PC-9 (cell line): Measurements from ENCODE around the gene BOLA1. TPM values are rescaled to one million over a fixed set of nuclear protein-coding genes. Genes with fewer than 3 reads are reported as not detected.
"Not testable (repeated sequence)": the region's sequence is repeated elsewhere in the genome, so short reads cannot be mapped to it uniquely, and the experiment has no call there.

Experiments used
- Bru-seq: library from RNA; stranded (reverse); fragments of 400-500 nt; gene quantifications from one replicate; lab custom pipeline; 2021; lab: Mats Ljungman, UMichigan
- BruChase-seq, 2 experiments: library from RNA; stranded (reverse); fragments of 400-500 nt; gene quantifications; one replicate each; lab custom pipeline; 2021; lab: Mats Ljungman, UMichigan
- BruUV-seq: library from RNA; stranded (reverse); fragments of 400-500 nt; replicated peaks from 2 replicates; lab custom pipeline; 2021; lab: Mats Ljungman, UMichigan
- CTCF ChIA-PET: fragments of 300-600 bp; sonication (Branson Sonifier 250); formaldehyde crosslinking; loops from one replicate; lab custom pipeline; 2022; ENCODE audit warnings: antibody characterized with exemption; lab: Charles Lee
- POLR2A ChIA-PET: fragments of 300-600 bp; sonication (Branson Sonifier 250); formaldehyde crosslinking; loops from one replicate; lab custom pipeline; 2022; ENCODE audit warnings: antibody characterized with exemption; ENCODE audit not compliant: unreplicated experiment; lab: Charles Lee
- DNase-seq, 2 experiments: peaks; one replicate each; pipeline versions ENCODE4 v3.0.0 to v3.0.0-alpha.2; 2015 to 2022; ENCODE audit warnings: mixed read lengths in 1 of 2
- H2AFZ ChIP-seq: fragments of 200-600 bp; sonication (generic); 2 replicates; pipeline ENCODE4 v1.8.1; 2017; ENCODE audit warnings: antibody characterized with exemption
- H3F3A ChIP-seq: fragments of 200-600 bp; sonication (generic); 2 replicates; pipeline ENCODE4 v1.8.1; 2017; ENCODE audit warnings: antibody characterized with exemption, mild to moderate bottlenecking, low read depth; ENCODE audit not compliant: insufficient read depth
- H3K27ac ChIP-seq: fragments of 200-600 bp; sonication (generic); 2 replicates; pipeline ENCODE4 v1.6.1; 2016; ENCODE audit warnings: mixed run types
- H3K27me3 ChIP-seq: fragments of 200-600 bp; sonication (generic); 2 replicates; pipeline ENCODE4 v1.6.1; 2016; ENCODE audit warnings: low read depth, mixed run types; ENCODE audit not compliant: insufficient read depth
- H3K36me3 ChIP-seq: fragments of 200-600 bp; sonication (generic); 2 replicates; pipeline ENCODE4 v1.6.1; 2016; ENCODE audit warnings: low read depth, mixed run types
- H3K4me1 ChIP-seq: fragments of 200-600 bp; sonication (generic); replicated peaks from 2 replicates; pipeline ENCODE4 v1.6.1; 2016; ENCODE audit warnings: mixed run types; ENCODE audit not compliant: insufficient read depth
- H3K4me2 ChIP-seq: fragments of 200-600 bp; sonication (generic); 2 replicates; pipeline ENCODE4 v1.6.1; 2017; ENCODE audit warnings: mixed run types
- H3K4me3 ChIP-seq: fragments of 200-600 bp; sonication (generic); 2 replicates; pipeline ENCODE4 v1.6.1; 2016; ENCODE audit warnings: mixed run types
- H3K79me2 ChIP-seq: fragments of 200-600 bp; sonication (generic); 2 replicates; pipeline ENCODE4 v1.6.1; 2017; ENCODE audit warnings: low read depth, mixed run types
- H3K9me2 ChIP-seq: fragments of 200-600 bp; sonication (generic); 2 replicates; pipeline ENCODE4 v1.8.1; 2017; ENCODE audit warnings: mild to moderate bottlenecking; ENCODE audit not compliant: insufficient read depth
- H3K9me3 ChIP-seq: fragments of 200-600 bp; sonication (generic); 2 replicates; pipeline ENCODE4 v1.8.1; 2016; ENCODE audit warnings: low read depth; ENCODE audit not compliant: insufficient read depth
- H4K20me1 ChIP-seq: fragments of 200-600 bp; sonication (generic); 2 replicates; pipeline ENCODE4 v1.8.1; 2017; ENCODE audit not compliant: insufficient read depth
- CTCF ChIP-seq: fragments of 200-600 bp; sonication (generic); conservative IDR thresholded peaks from 2 replicates; pipeline ENCODE4 v1.6.1; 2017; ENCODE audit warnings: mixed run types, antibody characterized with exemption, mild to moderate bottlenecking, moderate library complexity
- EZH2 ChIP-seq: fragments of 200-600 bp; sonication (generic); IDR thresholded peaks from 2 replicates; pipeline ENCODE4 v1.8.0; 2017; ENCODE audit warnings: antibody characterized with exemption, low read depth
- intact Hi-C: fragments of 100-400 bp; cut with micrococcal nuclease; formaldehyde crosslinking; loops from one replicate; pipeline ENCODE4 v1.10.0; 2022; ENCODE audit not compliant: unreplicated experiment
- long read RNA-seq: library from polyadenylated mRNA; stranded (forward); transcript quantifications from one replicate; pipeline ENCODE4 v2.0.0, GENCODE V29; 2022
- total RNA-seq: library from RNA; stranded (reverse); gene quantifications from 2 replicates; pipeline ENCODE4 v1.2.3, GENCODE V29; 2021

BOLA1 gene
- total RNA-seq, result 16.2 and 23.7 TPM in 2 replicates
- Bru-seq, nascent RNA, result percentile 52 among the genes with signal in this experiment
- BruChase-seq, experiment 1, labeled RNA remaining after a 2-hour chase, result percentile 38 among the genes with signal in this experiment
- BruChase-seq, experiment 2, labeled RNA remaining after a 6-hour chase, result percentile 51 among the genes with signal in this experiment
- long read RNA-seq, transcript BOLA1-202 (2 exons, 859 nt), result major isoform, 14 of 18 reads
- long read RNA-seq, partial matches to known transcripts, result 1 of 18 reads
- long read RNA-seq, other reads (novel, unspliced or antisense), result 3 of 18 reads

GRCh38 chr1:149899460-149900284 lies at the start of gene BOLA1:
BOLA1 (plus strand) TSS chr1:149899568; CDS start chr1:149900060, 492 bp downstream.
- CTCF ChIA-PET, result no interaction called here

GRCh38 chr1:149849947-149850360 lies 49.4 kb upstream of the BOLA1 start:
- no peak for TF ChIP-seq EZH2
- TF ChIP-seq CTCF, result no peak
- Histone ChIP-seq H3K4me2 (peak overlapping the region; percentile 100), H3K79me2 (peaks cover 52% of the 10 kb centered on the region), H3K9me2 (no peaks in the 10 kb centered on the region), H3K27me3 (no peaks in the 10 kb centered on the region), H3K4me3 (peak overlapping the region; percentile 94), H3K36me3 (peaks cover 16% of the 10 kb centered on the region), H3K9me3 (no peaks in the 10 kb centered on the region), H3K27ac (peak overlapping the region; percentile 61), H3K4me1 (peaks cover 42% of the 10 kb centered on the region), H2AFZ (no peak overlapping the region), H4K20me1 (peaks cover 29% of the 10 kb centered on the region; the same call in 1 of the 2 replicates), H3F3A (peaks cover 33% of the 10 kb centered on the region)
- no peak for DNase-seq
- ChIA-PET CTCF (no interaction called here), POLR2A (interaction anchor here (0.7 to 1.5 kb wide), 2 partner anchors 36 to 37 kb away, joined by 7 to 10 read pairs; a partner anchor contains a TSS)
- intact Hi-C loops, result no loop called here
- BruUV-seq, result no TSS peak

More at GRCh38 chr1:149899460-149900284, at the start of gene BOLA1:
- POLR2A ChIA-PET, result interaction anchor here (0.5 kb wide), 1 partner anchor 39 kb away, joined by 7 read pairs; no protein-coding TSS in a partner anchor
- Histone ChIP-seq H3F3A (peaks cover 8% of the 10 kb centered on the region; the same call in 1 of the 2 replicates), H3K4me3 (peak within 1 kb of the TSS; percentile 67), H3K4me2 (peak within 1 kb of the TSS; percentile 83), H3K9me3 (no peaks in the 10 kb centered on the region), H3K4me1 (peaks cover 14% of the 10 kb centered on the region), H3K36me3 (no peaks in the 10 kb centered on the region), H3K27me3 (no peaks in the 10 kb centered on the region), H3K27ac (peak within 1 kb of the TSS; percentile 22; the same call in 1 of the 2 replicates), H4K20me1 (0 out of 2 replicates have a peak, but pooled peaks cover 3% of the 10 kb centered on the region), H3K9me2 (no peaks in the 10 kb centered on the region), H2AFZ (peak within 1 kb of the TSS; percentile 91), H3K79me2 (0 out of 2 replicates have a peak, but pooled peaks cover 8% of the 10 kb centered on the region)
- TF ChIP-seq EZH2 (no peak), CTCF (no peak)
- no TSS peak for BruUV-seq
- intact Hi-C loops, result loop anchor here (2.0 kb wide), 1 partner anchor 167 kb away; the partner anchor contains the start of gene VPS45
- peak; percentile 84 to 85 for DNase-seq

- H3K4me2 ChIP-seq, H3K27me3 ChIP-seq, DNase-seq, H2AFZ ChIP-seq, H3K36me3 ChIP-seq, H3K27ac ChIP-seq, H3K4me3 ChIP-seq, intact Hi-C loops, POLR2A ChIA-PET, H3K9me3 ChIP-seq, CTCF ChIA-PET, H3K9me2 ChIP-seq: not testable (repeated sequence)
- Histone ChIP-seq H3K4me1 (peaks cover 33% of the 10 kb centered on the region), H3K79me2 (peaks cover 43% of the 10 kb centered on the region), H3F3A (peaks cover 26% of the 10 kb centered on the region), H4K20me1 (peaks cover 20% of the 10 kb centered on the region; the same call in 1 of the 2 replicates)
- BruUV-seq, result TSS peak; percentile 64
These were observed 48.5 kb upstream of the BOLA1 start for GRCh38 chr1:149850732-149851345.

GRCh38 chr1:149851585-149852213 lies 47.7 kb upstream of the BOLA1 start:
- TSS peak; percentile 56 for BruUV-seq
- CTCF ChIA-PET, H3K27ac ChIP-seq, H3K9me3 ChIP-seq, DNase-seq, H3K27me3 ChIP-seq, intact Hi-C loops, H3K4me3 ChIP-seq, POLR2A ChIA-PET, H3K9me2 ChIP-seq, H2AFZ ChIP-seq, H3K4me2 ChIP-seq, H3K36me3 ChIP-seq: not testable (repeated sequence)
- H4K20me1 ChIP-seq, result peaks cover 18% of the 10 kb centered on the region; the same call in 1 of the 2 replicates
- peaks cover 23% of the 10 kb centered on the region for H3F3A ChIP-seq
- H3K4me1 ChIP-seq, result peaks cover 25% of the 10 kb centered on the region
- H3K79me2 ChIP-seq, result peaks cover 35% of the 10 kb centered on the region

GRCh38 chr1:149852263-149852662 lies 47.1 kb upstream of the BOLA1 start:
- H3K27ac ChIP-seq, H2AFZ ChIP-seq, H3K4me3 ChIP-seq, POLR2A ChIA-PET, H3K27me3 ChIP-seq, CTCF ChIA-PET, H3K36me3 ChIP-seq, H3K4me2 ChIP-seq, H3K9me3 ChIP-seq, H3K9me2 ChIP-seq, BruUV-seq, DNase-seq, intact Hi-C loops: not testable (repeated sequence)
- Histone ChIP-seq H4K20me1 (peaks cover 18% of the 10 kb centered on the region; the same call in 1 of the 2 replicates), H3F3A (peaks cover 23% of the 10 kb centered on the region), H3K4me1 (peaks cover 22% of the 10 kb centered on the region), H3K79me2 (peaks cover 29% of the 10 kb centered on the region)
